Suppressor macrophage treated with lipopolysaccharide for 4 hours (primary cell): ENCODE measurements around the gene PAWR.
"Not testable (repeated sequence)": the region's sequence is repeated elsewhere in the genome, so short reads cannot be mapped to it uniquely, and the experiment has no call there.

Source experiments
- DNase-seq: peaks from one replicate; pipeline ENCODE4 v3.0.0-alpha.2; 2020

PAWR gene

GRCh38 chr12:79644274-79645234 is 46.2 kb downstream of the PAWR start:
- DNase-seq = no peak

GRCh38 chr12:79643821-79644220 is 46.9 kb downstream of the PAWR start:
- no peak for DNase-seq

- no peak for DNase-seq
Observed at GRCh38 chr12:79638490-79638889, 52.3 kb downstream of the PAWR start.

- DNase-seq = no peak
Observed at GRCh38 chr12:79637093-79637492, 53.7 kb downstream of the PAWR start.

GRCh38 chr12:79635676-79636075 is 55.1 kb downstream of the PAWR start:
- no peak for DNase-seq

- DNase-seq = no peak
Observed at GRCh38 chr12:79634957-79635471, 55.8 kb downstream of the PAWR start.

- DNase-seq = no peak
Observed at GRCh38 chr12:79629561-79629960, 61.2 kb downstream of the PAWR start.

GRCh38 chr12:79626735-79627134 is 64.0 kb downstream of the PAWR start:
- DNase-seq = not testable (repeated sequence)

- no peak for DNase-seq
Observed at GRCh38 chr12:79624378-79624777, 66.4 kb downstream of the PAWR start.

- no peak for DNase-seq
Observed at GRCh38 chr12:79619872-79620562, 70.7 kb downstream of the PAWR start.

GRCh38 chr12:79618848-79619404 is 71.8 kb downstream of the PAWR start:
- DNase-seq = no peak

GRCh38 chr12:79617696-79618095 is 73.1 kb downstream of the PAWR start:
- no peak for DNase-seq

- no peak for DNase-seq
Observed at GRCh38 chr12:79615596-79616560, 74.9 kb downstream of the PAWR start.

GRCh38 chr12:79614730-79615129 is 76.0 kb downstream of the PAWR start:
- no peak for DNase-seq

- DNase-seq = no peak
Observed at GRCh38 chr12:79601908-79602307, 88.9 kb downstream of the PAWR start.

GRCh38 chr12:79597910-79598309 is 92.9 kb downstream of the PAWR start:
- no peak for DNase-seq

- DNase-seq = no peak
Observed at GRCh38 chr12:79596719-79597350, 93.9 kb downstream of the PAWR start.

GRCh38 chr12:79595273-79595672 is 95.5 kb downstream of the PAWR start:
- DNase-seq = no peak

- no peak for DNase-seq
Observed at GRCh38 chr12:79592865-79593264, 97.9 kb downstream of the PAWR start.

GRCh38 chr12:79591988-79592387 is 98.8 kb downstream of the PAWR start:
- DNase-seq = no peak

- no peak for DNase-seq
Observed at GRCh38 chr12:79590751-79591150, 100.0 kb downstream of the PAWR start.

GRCh38 chr12:79587368-79587767 is 103.4 kb downstream of the PAWR start:
- no peak for DNase-seq
